Measurements from ENCODE around the gene FRAS1. TPM values are rescaled to one million over a fixed set of nuclear protein-coding genes. Genes with fewer than 3 reads are reported as not detected.
"Not testable (repeated sequence)": the region's sequence is repeated elsewhere in the genome, so short reads cannot be mapped to it uniquely, and the experiment has no call there.

FRAS1 gene
- total and polyA plus RNA-seq, 2 donors (not counting 1 experiment from before 2014, with no cell fraction given), result 0.30 to 0.66 TPM

- Histone ChIP-seq H3K27me3 (ENCODE audit: control insufficient read depth, insufficient read depth, low read length) (no peaks in the 10 kb centered on the region), H3K79me2 (ENCODE audit: control insufficient read depth, insufficient read depth, low read length) (no peaks in the 10 kb centered on the region), H2AFZ (ENCODE audit: low read length) (no peak overlapping the region), H4K20me1 (ENCODE audit: control insufficient read depth, extremely low read depth, insufficient read depth, low read length) (no peaks in the 10 kb centered on the region), H3K4me1 (ENCODE audit: control insufficient read depth, extremely low read depth, insufficient read depth, low read length) (no peaks in the 10 kb centered on the region), H3K4me2 (ENCODE audit: extremely low read depth, insufficient read depth, low read length) (no peak overlapping the region), H3K9ac (ENCODE audit: insufficient read depth, low read length) (no peak overlapping the region), H3K36me3 (ENCODE audit: control insufficient read depth, insufficient read depth, low read length) (no peaks in the 10 kb centered on the region), H3K9me3 (ENCODE audit: control insufficient read depth, insufficient read depth, low read depth, low read length) (no peaks in the 10 kb centered on the region), H3K27ac (ENCODE audit: insufficient read depth, low read length) (no peak overlapping the region), H3K4me3 (replicated peaks in 1 of 4; ENCODE audit: control extremely low read depth in 1 of 4, insufficient read depth in 1 of 4, low read depth in 3 of 4, low read length in 4 of 4) (no peak overlapping the region)
- TF ChIP-seq CTCF (conservative IDR thresholded peaks at IDR 0.05 in 1 of 2, IDR thresholded peaks at IDR 0.05 in 1 of 2; ENCODE audit: low read depth in 1 of 2, low read length in 2 of 2) (no peak), EZH2 (IDR thresholded peaks at IDR 0.05; ENCODE audit: low read length, missing control alignments) (no peak)
- no peak for DNase-seq (ENCODE audit: low read depth in 2 of 2)
These were observed 117.8 kb downstream of the FRAS1 start for GRCh38 chr4:78174891-78175290.

GRCh38 chr4:78179196-78179595 is 122.1 kb downstream of the FRAS1 start:
- Histone ChIP-seq H4K20me1 (ENCODE audit: control insufficient read depth, extremely low read depth, insufficient read depth, low read length) (no peaks in the 10 kb centered on the region), H3K36me3 (ENCODE audit: control insufficient read depth, insufficient read depth, low read length) (no peaks in the 10 kb centered on the region), H3K4me1 (ENCODE audit: control insufficient read depth, extremely low read depth, insufficient read depth, low read length) (no peaks in the 10 kb centered on the region), H2AFZ (ENCODE audit: low read length) (no peak overlapping the region), H3K27ac (ENCODE audit: insufficient read depth, low read length) (no peak overlapping the region), H3K4me2 (ENCODE audit: extremely low read depth, insufficient read depth, low read length) (no peak overlapping the region), H3K9ac (ENCODE audit: insufficient read depth, low read length) (no peak overlapping the region), H3K27me3 (ENCODE audit: control insufficient read depth, insufficient read depth, low read length) (no peaks in the 10 kb centered on the region), H3K4me3 (replicated peaks in 1 of 4; ENCODE audit: control extremely low read depth in 1 of 4, insufficient read depth in 1 of 4, low read depth in 3 of 4, low read length in 4 of 4) (no peak overlapping the region), H3K9me3 (ENCODE audit: control insufficient read depth, insufficient read depth, low read depth, low read length) (no peaks in the 10 kb centered on the region), H3K79me2 (ENCODE audit: control insufficient read depth, insufficient read depth, low read length) (no peaks in the 10 kb centered on the region)
- TF ChIP-seq CTCF (conservative IDR thresholded peaks at IDR 0.05 in 1 of 2, IDR thresholded peaks at IDR 0.05 in 1 of 2; ENCODE audit: low read depth in 1 of 2, low read length in 2 of 2) (no peak), EZH2 (IDR thresholded peaks at IDR 0.05; ENCODE audit: low read length, missing control alignments) (no peak)
- no peak for DNase-seq (ENCODE audit: low read depth in 2 of 2)

- not testable (repeated sequence) for H3K9me3 ChIP-seq (ENCODE audit: control insufficient read depth, insufficient read depth, low read depth, low read length); H3K27me3 ChIP-seq (ENCODE audit: control insufficient read depth, insufficient read depth, low read length); H4K20me1 ChIP-seq (ENCODE audit: control insufficient read depth, extremely low read depth, insufficient read depth, low read length); H3K36me3 ChIP-seq (ENCODE audit: control insufficient read depth, insufficient read depth, low read length); H3K4me3 ChIP-seq (replicated peaks in 1 of 4; ENCODE audit: control extremely low read depth in 1 of 4, insufficient read depth in 1 of 4, low read depth in 3 of 4, low read length in 4 of 4); H3K9ac ChIP-seq (ENCODE audit: insufficient read depth, low read length); H2AFZ ChIP-seq (ENCODE audit: low read length); H3K79me2 ChIP-seq (ENCODE audit: control insufficient read depth, insufficient read depth, low read length); H3K27ac ChIP-seq (ENCODE audit: insufficient read depth, low read length); DNase-seq (ENCODE audit: low read depth in 2 of 2); H3K4me2 ChIP-seq (ENCODE audit: extremely low read depth, insufficient read depth, low read length); H3K4me1 ChIP-seq (ENCODE audit: control insufficient read depth, extremely low read depth, insufficient read depth, low read length)
These were observed 124.6 kb downstream of the FRAS1 start for GRCh38 chr4:78181681-78182234.

Data from fibroblast of lung (primary cell).